NB4 (cell line): ENCODE results near the gene NR4A1.

Source experiments
- MYC ChIP-seq: IDR thresholded peaks from 2 replicates; pipeline ENCODE4 v1.6.1; 2011; ENCODE audit warnings: low read depth, low read length
- TF ChIP-seq, protein P1 (sequence below): IDR thresholded peaks from one replicate; pipeline ENCODE4 v1.5.1; 2012; ENCODE audit warnings: low read depth, low read length

DNA sequence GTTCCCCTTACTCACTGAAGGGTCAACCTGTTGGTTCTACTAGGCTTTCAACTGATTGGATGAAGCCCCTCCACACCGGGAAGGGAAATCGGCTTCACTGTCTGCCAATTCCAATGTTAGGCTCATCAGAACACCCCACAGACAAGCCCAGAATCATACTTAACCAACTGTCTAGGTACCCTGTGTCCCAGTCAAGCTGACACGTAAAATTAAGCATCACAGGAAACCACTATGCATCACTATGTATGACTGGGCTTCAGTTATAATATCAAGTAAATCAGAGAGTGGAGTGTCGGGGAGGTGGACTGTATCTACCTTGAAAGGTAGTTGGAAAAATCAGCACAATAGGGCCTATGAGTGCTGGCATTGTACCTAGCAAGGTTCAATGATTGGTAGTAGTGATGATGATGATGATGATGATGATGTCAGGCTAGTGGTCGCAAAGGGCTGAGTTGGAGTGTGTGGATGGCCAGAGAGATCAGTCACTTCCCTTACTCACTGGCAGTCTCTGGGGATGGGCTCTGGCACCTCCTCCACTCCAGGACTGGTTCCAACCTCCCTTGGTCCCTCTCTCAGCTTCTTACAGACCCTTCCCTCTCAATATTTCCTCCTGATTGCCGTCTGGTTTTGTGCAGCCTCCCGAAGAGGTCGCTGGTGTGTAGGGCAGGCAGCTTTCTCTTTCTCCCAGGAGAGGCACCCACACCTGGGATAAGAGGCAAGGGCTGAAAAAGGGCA lies 15.3 kb downstream of the NR4A1 start:
- TF ChIP-seq, protein P1, sequence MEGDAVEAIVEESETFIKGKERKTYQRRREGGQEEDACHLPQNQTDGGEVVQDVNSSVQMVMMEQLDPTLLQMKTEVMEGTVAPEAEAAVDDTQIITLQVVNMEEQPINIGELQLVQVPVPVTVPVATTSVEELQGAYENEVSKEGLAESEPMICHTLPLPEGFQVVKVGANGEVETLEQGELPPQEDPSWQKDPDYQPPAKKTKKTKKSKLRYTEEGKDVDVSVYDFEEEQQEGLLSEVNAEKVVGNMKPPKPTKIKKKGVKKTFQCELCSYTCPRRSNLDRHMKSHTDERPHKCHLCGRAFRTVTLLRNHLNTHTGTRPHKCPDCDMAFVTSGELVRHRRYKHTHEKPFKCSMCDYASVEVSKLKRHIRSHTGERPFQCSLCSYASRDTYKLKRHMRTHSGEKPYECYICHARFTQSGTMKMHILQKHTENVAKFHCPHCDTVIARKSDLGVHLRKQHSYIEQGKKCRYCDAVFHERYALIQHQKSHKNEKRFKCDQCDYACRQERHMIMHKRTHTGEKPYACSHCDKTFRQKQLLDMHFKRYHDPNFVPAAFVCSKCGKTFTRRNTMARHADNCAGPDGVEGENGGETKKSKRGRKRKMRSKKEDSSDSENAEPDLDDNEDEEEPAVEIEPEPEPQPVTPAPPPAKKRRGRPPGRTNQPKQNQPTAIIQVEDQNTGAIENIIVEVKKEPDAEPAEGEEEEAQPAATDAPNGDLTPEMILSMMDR: no peak
- no peak for TF ChIP-seq MYC
